GF-D8 (cell line): ENCODE data around the gene SLX4IP.
A peak's percentile ranks its signal among the peaks of the same experiment; 100 is the strongest.

ENCODE experiments used
- DNase-seq: peaks from one replicate; lab custom pipeline; 2025; lab: John Stamatoyannopoulos, UW

Gene SLX4IP

GRCh38 chr20:10551732-10552724, 116.9 kb downstream of the SLX4IP start:
- no peak for DNase-seq

GRCh38 chr20:10553326-10553984, 118.3 kb downstream of the SLX4IP start:
- DNase-seq, result peak; percentile 21

- no peak for DNase-seq
These were observed 119.2 kb downstream of the SLX4IP start for GRCh38 chr20:10554285-10554684.

- DNase-seq, result no peak
These were observed 120.3 kb downstream of the SLX4IP start for GRCh38 chr20:10555393-10555792.

DNA sequence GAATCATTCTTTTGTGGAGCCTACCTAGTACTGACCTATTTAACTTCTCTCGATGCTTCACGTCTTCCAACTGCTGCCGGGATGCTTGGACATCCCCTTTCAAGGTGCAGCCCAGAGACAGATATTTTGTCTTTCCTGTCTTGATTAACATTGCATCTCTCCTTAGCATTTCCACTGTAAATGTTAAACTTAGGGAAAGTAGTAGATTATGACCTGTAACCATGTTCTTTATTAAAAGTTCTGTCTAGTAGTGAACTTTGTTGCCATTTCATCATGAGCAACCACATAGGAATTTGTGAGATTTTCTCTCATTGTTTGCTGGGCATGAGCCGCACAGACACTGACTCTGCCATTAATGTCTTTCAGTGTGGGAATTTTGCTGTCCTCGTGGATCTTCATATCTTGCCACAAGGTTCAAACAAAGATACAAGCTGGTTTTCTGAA, 120.8 kb downstream of the SLX4IP start:
- no peak for DNase-seq

- no peak for DNase-seq
These were observed 121.5 kb downstream of the SLX4IP start for GRCh38 chr20:10556519-10557083.

DNA sequence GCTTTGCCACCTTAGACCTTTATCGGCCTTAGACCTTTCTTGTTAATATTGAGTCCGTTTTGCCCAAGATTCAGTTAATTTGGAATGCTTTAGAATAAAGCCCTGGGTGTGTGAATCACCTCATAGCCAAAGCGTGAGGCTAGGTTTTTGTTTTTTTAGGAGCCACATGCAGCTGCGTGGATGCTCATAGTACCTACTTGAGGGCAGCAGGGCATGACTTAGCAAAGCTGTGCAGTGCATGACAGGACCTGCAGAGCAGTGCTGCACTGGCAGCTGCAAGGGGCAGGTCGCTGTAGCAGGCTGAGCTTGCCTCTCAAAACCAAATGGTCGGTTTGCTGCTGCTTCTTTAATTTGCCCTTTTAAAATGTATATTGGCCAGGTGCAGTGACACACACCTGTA, 122.6 kb downstream of the SLX4IP start:
- DNase-seq, result no peak

- DNase-seq, result no peak
These were observed 123.6 kb downstream of the SLX4IP start for GRCh38 chr20:10558635-10559187.

DNA sequence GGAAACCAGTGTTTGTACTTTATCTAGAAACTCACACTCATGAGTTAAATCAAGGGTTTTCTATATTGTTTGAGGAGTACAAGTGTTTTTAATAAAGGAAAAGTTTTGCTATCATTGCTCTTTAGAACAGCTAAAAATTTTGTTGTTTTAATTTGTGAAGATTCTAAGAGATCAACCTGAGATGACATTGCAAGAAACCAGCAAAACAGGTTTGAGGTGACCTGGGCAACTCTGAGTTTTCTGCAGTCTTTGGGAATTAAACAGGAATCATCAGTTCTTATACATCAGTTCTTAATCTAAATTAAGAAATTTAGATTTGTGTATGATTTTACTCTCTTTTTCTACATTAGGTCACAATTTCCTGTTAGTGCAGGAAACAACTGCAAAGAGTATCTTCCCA, 124.2 kb downstream of the SLX4IP start:
- no peak for DNase-seq

GRCh38 chr20:10560686-10561085, 125.6 kb downstream of the SLX4IP start:
- no peak for DNase-seq

DNA sequence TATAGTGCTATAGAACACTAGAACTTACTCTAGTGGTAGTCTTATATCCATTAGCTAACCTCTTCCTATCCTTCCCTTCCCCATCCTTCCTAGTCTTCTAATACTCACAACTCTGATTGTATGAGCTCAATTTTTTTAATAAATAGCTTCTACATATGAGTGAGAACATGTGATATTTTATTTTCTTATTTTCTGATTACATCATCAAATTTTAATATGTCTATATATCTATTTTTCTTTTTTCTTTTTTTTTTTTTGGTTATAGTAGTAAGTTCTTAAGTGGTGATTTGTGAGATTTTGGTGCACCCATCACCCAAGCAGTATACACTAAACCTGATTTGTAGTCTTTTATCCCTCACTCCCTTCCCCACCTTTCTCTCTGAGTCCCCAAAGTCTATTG, 126.2 kb downstream of the SLX4IP start:
- DNase-seq, result no peak

- no peak for DNase-seq
These were observed 127.8 kb downstream of the SLX4IP start for GRCh38 chr20:10562899-10563298.

DNA sequence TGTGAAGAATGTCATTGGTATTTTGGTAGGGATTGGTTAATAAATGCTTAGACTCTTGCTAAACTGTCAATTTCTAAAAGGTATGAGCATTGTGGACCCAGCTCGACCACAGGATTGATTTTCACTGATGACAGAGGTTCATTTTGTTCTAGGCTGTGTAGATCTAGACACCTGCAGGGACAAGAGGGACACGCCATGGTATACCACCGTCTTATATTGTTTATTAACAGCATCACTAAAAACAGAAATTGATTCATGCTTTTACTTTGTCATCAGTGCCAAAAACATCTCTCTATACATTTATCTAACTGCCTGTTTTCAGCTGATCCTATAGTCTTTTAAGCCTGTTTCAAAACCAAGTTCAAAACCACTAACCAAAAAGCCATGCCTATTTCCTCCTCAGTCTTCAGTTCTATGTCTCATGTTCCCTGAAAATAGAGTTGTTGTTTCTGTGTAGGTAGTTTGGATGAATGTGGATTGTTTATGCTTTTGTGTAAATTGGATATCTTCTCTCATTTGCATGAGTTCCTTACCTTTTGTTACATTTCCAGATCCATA, 128.9 kb downstream of the SLX4IP start:
- DNase-seq, result no peak

GRCh38 chr20:10565191-10565921, 130.3 kb downstream of the SLX4IP start:
- DNase-seq, result peak; percentile 18

DNA sequence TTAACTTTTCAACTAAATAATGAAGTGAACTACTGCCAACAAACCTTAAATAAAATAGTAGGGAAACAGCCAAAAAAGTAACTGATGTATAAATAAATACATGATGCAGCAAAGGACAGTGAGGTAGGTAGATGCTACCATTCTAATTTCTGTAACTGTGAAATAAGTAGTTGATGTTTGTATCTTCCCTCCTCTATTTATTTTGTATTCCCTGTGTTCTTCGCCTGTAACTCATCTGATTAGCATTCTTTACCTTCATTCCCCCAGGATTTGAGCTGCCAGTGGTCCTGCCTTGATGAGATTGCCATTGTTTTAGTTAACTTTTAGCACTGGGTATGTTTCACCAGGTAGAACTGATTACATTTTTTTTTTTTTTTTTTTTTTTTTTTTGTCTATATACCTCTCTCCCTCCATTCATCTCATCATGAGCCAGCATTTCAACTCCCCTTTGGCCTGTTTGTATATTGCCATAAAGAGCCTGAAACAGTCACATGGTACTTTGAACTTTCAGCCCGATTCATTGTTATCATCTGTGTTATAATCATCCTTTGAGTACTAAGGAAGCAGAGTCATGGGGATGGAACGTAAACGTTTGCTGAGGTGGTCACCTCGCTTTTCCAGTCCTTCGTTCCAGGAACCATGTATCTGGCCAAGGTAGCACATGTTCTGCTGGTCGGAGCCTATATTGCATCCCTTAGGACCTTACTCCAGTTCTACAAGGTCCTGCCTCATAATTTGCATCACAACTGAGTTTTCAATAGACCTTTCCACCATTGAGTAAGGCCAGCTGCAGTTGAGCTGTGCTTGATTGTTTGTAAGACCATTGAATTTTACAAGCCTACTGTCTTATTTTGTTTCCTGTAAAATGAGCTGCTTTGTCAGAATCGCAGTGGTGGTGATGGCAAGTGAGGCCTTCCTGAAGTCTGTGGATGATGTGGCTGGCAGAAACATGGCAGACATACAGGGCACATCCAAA, 131.1 kb downstream of the SLX4IP start:
- no peak for DNase-seq

DNA sequence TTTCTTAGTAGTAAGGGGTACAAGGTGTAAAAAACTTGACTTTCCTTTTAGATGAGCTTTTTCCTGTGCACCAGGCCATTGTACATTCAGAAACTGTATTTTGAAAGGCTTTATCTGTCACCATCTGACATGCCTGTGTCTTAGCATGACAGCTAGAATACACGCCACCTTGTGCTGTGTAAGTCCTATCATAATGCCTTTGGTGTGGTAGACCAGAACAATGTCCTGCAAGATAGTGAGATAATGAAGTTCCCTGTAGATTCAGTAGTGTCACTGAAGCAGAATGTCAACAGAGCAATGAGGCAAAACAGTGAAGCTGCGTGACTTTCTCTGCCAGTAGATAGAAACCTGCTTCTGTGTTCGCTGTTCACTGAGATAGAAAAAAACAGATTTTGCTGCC, 132.9 kb downstream of the SLX4IP start:
- no peak for DNase-seq

GRCh38 chr20:10571313-10571815, 136.3 kb downstream of the SLX4IP start:
- no peak for DNase-seq

GRCh38 chr20:10572853-10573252, 137.7 kb downstream of the SLX4IP start:
- DNase-seq, result no peak

GRCh38 chr20:10573273-10573950, 138.3 kb downstream of the SLX4IP start:
- DNase-seq, result no peak
